Measurements from ENCODE around the gene ATP6V1F.

GRCh38 chr7:128890306-128891109 is 27.9 kb downstream of the ATP6V1F start:
- TF ChIP-seq CTCF (IDR thresholded peaks at IDR 0.05; ENCODE audit: insufficient read depth, low read length, poor library complexity, severe bottlenecking): no peak
- no peak for TF ChIP-seq EZH2phosphoT487 (conservative IDR thresholded peaks at IDR 0.05; ENCODE audit: low read length)

Measured in SU-DHL-6 (cell line).